ENCODE results near the gene ACKR4.
"Not testable (repeated sequence)": the region's sequence is repeated elsewhere in the genome, so short reads cannot be mapped to it uniquely, and the experiment has no call there.

Gene ACKR4

GRCh38 chr3:132596816-132597433 is at the start of gene ACKR4:
Gene ACKR4, plus strand, starts transcription at chr3:132597270. Its CDS starts 3,128 bp downstream, at chr3:132600398.
- ATAC-seq, result no peak
- no peak for DNase-seq
- Mint-ChIP-seq H3K4me1 (peaks cover 4% of the 10 kb centered on the region), H3K9me3 (no peaks in the 10 kb centered on the region), H3K27me3 (no peaks in the 10 kb centered on the region), H3K36me3 (ENCODE audit: low read depth) (peaks cover 27% of the 10 kb centered on the region), H3K4me3 (no peak within 1 kb of the TSS), H3K27ac (no peak within 1 kb of the TSS)

- Mint-ChIP-seq H3K27me3 (no peaks in the 10 kb centered on the region), H3K9me3 (peaks cover 3% of the 10 kb centered on the region), H3K27ac (peak overlapping the region; percentile 97), H3K4me3 (peak overlapping the region; percentile 65), H3K36me3 (ENCODE audit: low read depth) (peaks cover 23% of the 10 kb centered on the region), H3K4me1 (peaks cover 60% of the 10 kb centered on the region)
- no peak for ATAC-seq
- DNase-seq, result no peak
Observed at GRCh38 chr3:132549169-132549568, 47.9 kb upstream of the ACKR4 start.

GRCh38 chr3:132549890-132550578 is 47.0 kb upstream of the ACKR4 start:
- Mint-ChIP-seq H3K9me3 (peaks cover 3% of the 10 kb centered on the region), H3K4me3 (peak overlapping the region; percentile 65), H3K36me3 (ENCODE audit: low read depth) (peaks cover 18% of the 10 kb centered on the region), H3K27me3 (no peaks in the 10 kb centered on the region), H3K27ac (peak overlapping the region; percentile 97), H3K4me1 (peaks cover 53% of the 10 kb centered on the region)
- peak; percentile 26 for DNase-seq
- ATAC-seq, result peak; percentile 95

- Mint-ChIP-seq H3K9me3 (peaks cover 3% of the 10 kb centered on the region), H3K27me3 (no peaks in the 10 kb centered on the region), H3K27ac (peak overlapping the region; percentile 97), H3K4me3 (peak overlapping the region; percentile 65), H3K36me3 (ENCODE audit: low read depth) (peaks cover 18% of the 10 kb centered on the region), H3K4me1 (peaks cover 47% of the 10 kb centered on the region)
- DNase-seq, result no peak
- peak; percentile 4 for ATAC-seq
Observed at GRCh38 chr3:132550579-132551305, 46.3 kb upstream of the ACKR4 start.

GRCh38 chr3:132553826-132554225 is 43.2 kb upstream of the ACKR4 start:
- Mint-ChIP-seq H3K27ac (no peak overlapping the region), H3K4me3 (no peak overlapping the region), H3K9me3 (peaks cover 3% of the 10 kb centered on the region), H3K4me1 (peaks cover 33% of the 10 kb centered on the region), H3K36me3 (ENCODE audit: low read depth) (peaks cover 13% of the 10 kb centered on the region), H3K27me3 (no peaks in the 10 kb centered on the region)
- ATAC-seq (no peak), DNase-seq (no peak)

- H3K36me3 Mint-ChIP-seq (ENCODE audit: low read depth), result peaks cover 11% of the 10 kb centered on the region
- peaks cover 29% of the 10 kb centered on the region for H3K4me1 Mint-ChIP-seq
- peaks cover 3% of the 10 kb centered on the region for H3K9me3 Mint-ChIP-seq
- H3K27me3 Mint-ChIP-seq, result no peaks in the 10 kb centered on the region
- no peak overlapping the region for H3K4me3 Mint-ChIP-seq
- DNase-seq, result no peak
- ATAC-seq, result no peak
- H3K27ac Mint-ChIP-seq, result no peak overlapping the region
Observed at GRCh38 chr3:132554437-132554836, 42.6 kb upstream of the ACKR4 start.

GRCh38 chr3:132555306-132556035 is 41.6 kb upstream of the ACKR4 start:
- Mint-ChIP-seq H3K27ac (peak overlapping the region; percentile 32), H3K27me3 (no peaks in the 10 kb centered on the region), H3K4me1 (peaks cover 19% of the 10 kb centered on the region), H3K36me3 (ENCODE audit: low read depth) (peaks cover 10% of the 10 kb centered on the region), H3K4me3 (no peak overlapping the region), H3K9me3 (no peaks in the 10 kb centered on the region)
- no peak for DNase-seq
- ATAC-seq, result no peak

GRCh38 chr3:132556036-132556386 is 41.1 kb upstream of the ACKR4 start:
- H3K36me3 Mint-ChIP-seq (ENCODE audit: low read depth), result peaks cover 14% of the 10 kb centered on the region
- H3K9me3 Mint-ChIP-seq, DNase-seq, H3K4me3 Mint-ChIP-seq, H3K27me3 Mint-ChIP-seq, ATAC-seq, H3K27ac Mint-ChIP-seq: not testable (repeated sequence)
- peaks cover 14% of the 10 kb centered on the region for H3K4me1 Mint-ChIP-seq

- Mint-ChIP-seq H3K4me1 (peaks cover 7% of the 10 kb centered on the region), H3K9me3 (no peaks in the 10 kb centered on the region), H3K27me3 (no peaks in the 10 kb centered on the region), H3K27ac (no peak overlapping the region), H3K36me3 (ENCODE audit: low read depth) (peaks cover 14% of the 10 kb centered on the region), H3K4me3 (no peak overlapping the region)
- DNase-seq, result no peak
- no peak for ATAC-seq
Observed at GRCh38 chr3:132556508-132557159, 40.4 kb upstream of the ACKR4 start.

- no peaks in the 10 kb centered on the region for H3K27me3 Mint-ChIP-seq
- no peak overlapping the region for H3K4me3 Mint-ChIP-seq
- H3K9me3 Mint-ChIP-seq, result peaks cover 4% of the 10 kb centered on the region
- H3K4me1 Mint-ChIP-seq, result peaks cover 5% of the 10 kb centered on the region
- no peak for DNase-seq
- H3K36me3 Mint-ChIP-seq (ENCODE audit: low read depth), result peaks cover 33% of the 10 kb centered on the region
- H3K27ac Mint-ChIP-seq, result no peak overlapping the region
- no peak for ATAC-seq
Observed at GRCh38 chr3:132561003-132561402, 36.1 kb upstream of the ACKR4 start.

GRCh38 chr3:132563420-132564069 is 33.5 kb upstream of the ACKR4 start:
- ATAC-seq, result no peak

GRCh38 chr3:132564070-132564465 is 33.0 kb upstream of the ACKR4 start:
- Mint-ChIP-seq H3K27ac (no peak overlapping the region), H3K36me3 (ENCODE audit: low read depth) (peaks cover 36% of the 10 kb centered on the region), H3K27me3 (no peaks in the 10 kb centered on the region), H3K4me3 (no peak overlapping the region), H3K4me1 (peaks cover 12% of the 10 kb centered on the region), H3K9me3 (peaks cover 4% of the 10 kb centered on the region)
- DNase-seq (no peak), ATAC-seq (no peak)

More at GRCh38 chr3:132563420-132564069, 33.5 kb upstream of the ACKR4 start:
- Mint-ChIP-seq H3K36me3 (ENCODE audit: low read depth) (peaks cover 35% of the 10 kb centered on the region), H3K27ac (no peak overlapping the region), H3K9me3 (peaks cover 4% of the 10 kb centered on the region), H3K4me3 (no peak overlapping the region), H3K4me1 (peaks cover 9% of the 10 kb centered on the region), H3K27me3 (no peaks in the 10 kb centered on the region)
- no peak for DNase-seq

- H3K36me3 Mint-ChIP-seq (ENCODE audit: low read depth), result peaks cover 51% of the 10 kb centered on the region
- ATAC-seq, result no peak
- no peak overlapping the region for H3K4me3 Mint-ChIP-seq
Observed at GRCh38 chr3:132568422-132568821, 28.6 kb upstream of the ACKR4 start.

More at GRCh38 chr3:132568422-132568821, 28.6 kb upstream of the ACKR4 start:
- Mint-ChIP-seq H3K27ac (peak overlapping the region; percentile 78), H3K9me3 (no peaks in the 10 kb centered on the region), H3K27me3 (no peaks in the 10 kb centered on the region), H3K4me1 (peaks cover 23% of the 10 kb centered on the region)
- DNase-seq, result no peak

All from activated naive CD8-positive, alpha-beta T cell treated with anti-CD3 and anti-CD28 coated beads, Interleukin-2, amount 50 U/mL, for 24 hours (primary cell).